GM12874 (cell line): ENCODE results near the gene PNMA6F.

Experiments
- TF ChIP-seq, protein P1 (sequence below): IDR thresholded peaks from 2 replicates; pipeline ENCODE4 v1.5.1; 2011; ENCODE audit warnings: low read depth, mild to moderate bottlenecking, control low read depth, low read length, moderate library complexity; ENCODE audit not compliant: insufficient read depth

The PNMA6F gene

DNA sequence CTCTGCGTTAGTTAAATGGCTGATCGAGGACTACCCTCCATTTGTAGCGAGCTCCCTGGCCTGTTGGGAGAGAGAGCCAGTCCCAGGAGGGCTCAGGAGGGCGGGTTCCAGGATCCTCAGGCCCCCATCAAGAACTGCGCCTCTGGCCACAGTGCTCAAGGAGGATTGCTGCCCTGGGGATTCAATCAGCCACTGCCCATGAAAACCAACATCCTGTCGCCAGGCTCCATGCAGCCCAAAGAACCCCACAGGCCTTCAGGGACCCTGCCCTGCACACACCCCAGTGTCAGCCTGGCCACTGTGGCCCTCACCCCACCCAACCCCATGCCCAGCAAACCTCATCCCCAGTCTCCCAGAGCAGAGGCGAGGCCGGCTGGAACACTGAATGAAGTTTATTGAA is 4.3 kb downstream of the PNMA6F start:
- TF ChIP-seq, protein P1, sequence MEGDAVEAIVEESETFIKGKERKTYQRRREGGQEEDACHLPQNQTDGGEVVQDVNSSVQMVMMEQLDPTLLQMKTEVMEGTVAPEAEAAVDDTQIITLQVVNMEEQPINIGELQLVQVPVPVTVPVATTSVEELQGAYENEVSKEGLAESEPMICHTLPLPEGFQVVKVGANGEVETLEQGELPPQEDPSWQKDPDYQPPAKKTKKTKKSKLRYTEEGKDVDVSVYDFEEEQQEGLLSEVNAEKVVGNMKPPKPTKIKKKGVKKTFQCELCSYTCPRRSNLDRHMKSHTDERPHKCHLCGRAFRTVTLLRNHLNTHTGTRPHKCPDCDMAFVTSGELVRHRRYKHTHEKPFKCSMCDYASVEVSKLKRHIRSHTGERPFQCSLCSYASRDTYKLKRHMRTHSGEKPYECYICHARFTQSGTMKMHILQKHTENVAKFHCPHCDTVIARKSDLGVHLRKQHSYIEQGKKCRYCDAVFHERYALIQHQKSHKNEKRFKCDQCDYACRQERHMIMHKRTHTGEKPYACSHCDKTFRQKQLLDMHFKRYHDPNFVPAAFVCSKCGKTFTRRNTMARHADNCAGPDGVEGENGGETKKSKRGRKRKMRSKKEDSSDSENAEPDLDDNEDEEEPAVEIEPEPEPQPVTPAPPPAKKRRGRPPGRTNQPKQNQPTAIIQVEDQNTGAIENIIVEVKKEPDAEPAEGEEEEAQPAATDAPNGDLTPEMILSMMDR = no peak

DNA sequence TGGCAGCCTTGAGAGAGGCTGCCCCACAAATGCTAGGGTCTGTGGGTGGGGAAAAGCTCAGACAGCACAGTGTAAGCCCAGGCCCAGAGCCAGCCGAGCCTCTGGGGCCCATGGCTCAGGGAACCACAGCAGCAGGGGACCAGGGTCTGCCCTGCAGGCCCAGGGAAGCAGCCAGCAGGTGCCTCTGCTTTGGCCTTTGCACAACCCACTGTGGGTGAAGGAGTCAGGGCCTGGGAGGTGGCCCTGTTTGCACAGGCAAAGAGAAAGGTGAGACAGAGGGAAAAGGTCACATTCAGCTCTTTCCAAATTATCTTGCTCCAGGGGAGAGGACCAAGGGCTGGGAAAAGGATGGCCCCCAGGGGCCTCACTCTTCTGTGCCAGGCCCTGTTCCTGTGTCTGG is 8.7 kb downstream of the PNMA6F start:
- TF ChIP-seq, protein P1 = no peak

DNA sequence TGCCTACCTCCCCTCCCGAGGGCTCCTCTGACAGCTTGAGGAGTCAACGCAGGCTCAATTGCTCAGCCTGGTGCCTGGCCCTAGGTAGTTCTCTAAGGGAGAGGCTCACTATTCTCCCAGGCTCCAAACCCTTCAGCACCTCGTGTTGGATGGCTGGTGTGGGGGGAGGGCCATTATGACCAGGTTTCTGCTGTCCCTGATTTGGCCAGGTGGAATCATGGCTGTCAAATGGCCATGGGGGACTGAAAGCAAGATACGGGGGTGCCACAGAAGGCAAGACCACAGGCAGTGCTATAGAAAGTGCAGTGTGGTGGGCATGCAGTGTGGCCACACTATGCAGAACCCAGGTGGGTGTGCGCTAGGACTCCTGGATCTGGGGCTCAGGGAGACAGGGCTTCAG is 9.5 kb downstream of the PNMA6F start:
- TF ChIP-seq, protein P1 = no peak

DNA sequence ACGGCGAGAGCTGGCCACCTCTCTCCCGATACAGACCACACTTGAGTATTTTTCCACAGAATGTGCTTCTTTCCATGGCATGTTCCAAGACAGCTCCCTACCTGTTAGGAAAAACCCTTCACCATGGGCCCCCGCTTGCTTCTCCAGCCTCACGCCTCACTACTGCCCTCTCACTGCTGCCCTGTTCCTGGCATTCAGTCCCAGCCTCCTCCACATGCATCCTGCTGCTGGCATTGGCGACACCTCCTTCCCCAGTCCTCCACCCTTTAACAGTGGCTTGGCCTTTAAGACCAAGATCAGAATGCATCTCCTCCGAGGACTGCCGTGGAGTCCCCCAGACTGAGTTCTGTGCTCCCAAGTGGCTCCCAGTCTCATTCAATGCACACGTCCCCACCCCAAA is 10.7 kb downstream of the PNMA6F start:
- TF ChIP-seq, protein P1 = no peak

DNA sequence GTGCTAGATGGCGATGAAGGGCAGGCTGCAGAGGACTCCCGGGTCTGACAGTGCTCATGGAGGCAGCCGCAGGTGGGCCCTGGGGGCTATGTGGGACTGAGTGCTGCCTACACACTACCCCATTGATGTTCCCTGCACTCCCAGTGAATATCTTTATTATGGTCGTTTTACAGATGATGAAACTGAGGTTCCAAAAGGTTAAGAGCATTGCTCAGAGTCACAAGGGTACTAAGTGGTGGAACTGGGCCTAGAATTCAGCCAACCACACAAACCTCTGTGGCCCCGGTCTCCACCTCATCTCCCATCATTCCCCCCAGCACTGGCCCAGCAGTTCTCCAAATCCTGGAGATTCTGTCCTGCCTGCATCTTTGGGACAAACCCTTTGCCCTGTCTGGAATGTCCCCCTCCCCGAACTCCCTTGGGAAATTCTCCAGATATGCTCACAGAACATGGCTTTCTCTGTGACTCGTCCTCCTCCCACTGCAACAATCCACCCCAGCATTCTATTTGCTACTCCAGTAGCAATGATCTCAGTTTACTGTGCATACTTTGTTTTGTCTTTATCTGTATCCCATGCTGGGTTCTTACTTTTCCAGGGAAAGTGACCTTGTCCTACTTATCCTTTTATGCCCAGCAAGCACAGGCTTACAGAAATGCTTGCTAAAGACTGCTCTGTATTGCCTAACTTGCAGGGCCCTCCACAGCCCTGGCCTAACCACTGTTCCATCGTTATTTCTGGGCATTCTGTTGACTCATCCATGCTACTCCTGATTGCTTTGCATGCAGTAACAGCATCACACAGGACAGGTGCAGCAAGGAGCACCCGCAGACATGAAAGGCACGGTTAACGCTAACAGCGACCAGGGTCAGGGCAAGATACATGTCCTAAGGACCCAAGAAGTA is 14.0 kb downstream of the PNMA6F start:
- TF ChIP-seq, protein P1 = no peak

DNA sequence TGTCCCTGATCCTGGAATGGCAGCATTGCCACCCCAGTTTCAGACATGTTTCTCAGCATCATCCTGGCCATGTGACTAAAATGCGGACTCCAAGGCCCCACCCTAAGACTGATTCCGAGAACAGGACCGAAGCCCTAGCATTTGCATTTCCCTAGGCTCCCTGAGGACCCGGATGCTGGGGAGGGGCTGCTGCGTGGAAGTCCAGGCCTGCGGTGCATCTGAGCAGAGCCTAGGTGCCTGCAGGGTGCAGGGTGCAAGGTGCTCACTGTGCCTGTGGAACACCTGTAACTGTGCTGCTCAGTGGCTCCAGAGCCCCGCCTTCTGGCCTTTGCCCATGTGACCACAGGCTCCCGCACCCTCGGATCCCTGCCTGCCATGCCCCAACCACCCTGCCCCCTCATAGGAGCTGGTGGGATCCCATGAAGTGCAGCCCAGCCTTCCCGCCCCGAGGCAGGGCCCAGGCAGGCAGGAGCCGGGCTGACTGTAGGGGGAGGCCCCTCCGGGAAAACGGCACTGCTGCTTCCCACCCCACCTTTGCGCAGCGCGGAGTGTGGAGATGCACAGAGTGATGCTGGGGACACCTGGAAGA is 14.9 kb downstream of the PNMA6F start:
- TF ChIP-seq, protein P1 = no peak

DNA sequence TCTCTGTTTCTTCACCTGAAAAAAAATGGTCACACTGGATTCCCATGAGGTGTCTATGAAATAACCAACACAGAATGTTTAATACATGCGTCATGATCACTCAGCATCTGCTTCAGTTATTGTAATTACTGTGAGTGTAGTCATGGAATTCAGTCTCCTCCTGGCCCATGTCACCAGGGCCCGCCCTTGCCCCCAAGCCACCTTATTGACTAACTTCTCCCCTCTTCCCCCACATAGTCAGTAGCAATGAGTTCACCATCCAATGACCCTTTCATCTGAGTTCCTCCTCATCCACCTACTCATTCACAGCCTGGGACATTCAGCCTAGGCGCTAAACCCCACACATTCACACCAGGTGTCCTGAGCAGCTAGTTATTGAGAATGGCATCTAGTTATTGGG is 15.6 kb downstream of the PNMA6F start:
- TF ChIP-seq, protein P1 = no peak
